A172 (cell line): ENCODE results near the gene CREBZF. TPM values are rescaled to one million over a fixed set of nuclear protein-coding genes. Genes with fewer than 3 reads are reported as not detected.
"Not testable (repeated sequence)": the region's sequence is repeated elsewhere in the genome, so short reads cannot be mapped to it uniquely, and the experiment has no call there.

ENCODE experiments used
- DNase-seq: peaks from one replicate; pipeline ENCODE4 v3.0.0-alpha.2; 2015; ENCODE audit warnings: low spot score
- total RNA-seq: library from RNA; depleted of rRNA; stranded (reverse); fragments of >200 nt; shearing (Covaris generic); gene quantifications from 2 replicates; pipeline ENCODE4 v1.2.3, GENCODE V29; 2014; rRNA removed

CREBZF gene
- total RNA-seq, 1 experiment from 2014 or later = 54.2 TPM

DNA sequence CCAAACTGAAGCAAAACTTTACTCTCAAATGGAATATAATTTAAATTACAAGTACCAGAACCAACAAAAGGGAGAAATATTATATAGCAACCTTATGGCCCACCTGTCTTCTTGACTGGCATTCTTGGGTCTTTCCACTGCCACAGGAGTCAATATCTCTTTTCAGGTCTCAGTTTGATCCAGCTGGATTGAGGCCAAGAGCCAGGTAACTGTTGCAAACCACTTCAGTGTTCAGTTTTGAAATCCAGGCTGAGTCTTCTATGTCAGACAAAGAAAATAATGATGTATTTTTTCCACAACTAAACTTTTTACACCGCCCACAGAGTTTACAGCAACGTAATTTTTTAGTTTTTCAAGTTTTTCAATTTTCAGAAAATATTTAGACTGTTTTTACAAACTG lies 38.4 kb downstream of the CREBZF start:
- DNase-seq = no peak

DNA sequence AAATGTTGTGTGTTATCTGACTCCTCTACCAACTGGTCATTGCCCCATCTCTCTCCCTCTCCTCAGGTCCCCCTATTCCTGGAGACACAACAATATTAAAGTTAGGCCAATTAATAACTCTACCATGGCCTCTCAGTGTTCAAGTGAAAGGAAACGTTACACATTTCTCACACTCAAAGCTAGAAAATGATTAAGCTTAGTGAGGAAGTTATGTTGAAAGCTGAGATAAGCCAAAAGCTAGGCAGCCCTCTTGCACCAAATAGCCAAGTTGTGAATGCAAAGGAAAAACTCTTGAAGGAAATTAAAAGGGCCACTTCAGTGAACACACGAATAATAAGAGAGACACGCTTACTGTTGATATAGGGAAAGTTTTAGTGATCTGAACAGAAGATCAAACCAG lies 44.7 kb downstream of the CREBZF start:
- DNase-seq = no peak

DNA sequence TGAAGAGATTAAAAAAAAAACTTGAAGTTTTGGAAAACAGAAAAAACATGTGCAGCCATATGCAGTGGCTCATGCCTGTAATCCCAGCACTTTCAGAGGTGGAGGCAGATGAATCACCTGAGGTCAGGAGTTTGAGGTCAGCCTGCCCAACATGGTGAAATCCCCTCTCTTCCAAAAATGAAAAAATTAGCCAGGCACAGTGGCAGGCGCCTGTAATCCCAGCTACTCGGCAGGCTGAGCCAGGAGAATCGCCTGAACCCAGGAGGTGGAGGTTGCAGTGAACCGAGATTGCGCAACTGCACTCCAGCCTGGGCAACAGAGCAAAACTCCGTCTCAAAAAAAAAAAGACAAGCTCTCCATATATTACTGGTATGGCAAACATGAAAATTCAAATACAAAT lies 45.4 kb downstream of the CREBZF start:
- DNase-seq = no peak

DNA sequence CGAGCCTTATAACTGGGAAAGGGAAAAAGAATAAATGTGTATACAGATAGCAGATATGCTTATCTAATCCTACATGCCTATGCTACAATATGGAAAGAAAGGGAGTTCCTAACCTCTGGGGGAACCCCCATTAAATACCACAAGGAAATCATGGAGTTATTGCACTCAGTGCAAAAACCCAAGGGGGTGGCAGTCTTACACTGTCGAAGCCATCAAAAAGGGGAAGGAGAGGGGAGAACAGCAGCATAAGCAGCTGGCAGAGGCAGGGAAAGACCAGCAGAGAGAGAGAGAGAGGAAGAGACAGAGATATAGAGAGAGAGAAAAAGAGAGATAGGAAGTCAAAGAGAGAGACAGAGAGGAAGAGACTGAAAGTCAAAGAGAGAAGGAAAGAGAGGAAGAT lies 53.3 kb downstream of the CREBZF start:
- not testable (repeated sequence) for DNase-seq

Other genes with a start within 250 kb of the CREBZF start
- gene DLG2, start 37.8 kb downstream of the CREBZF start, total RNA-seq = 0.67 and 0.72 TPM in 2 replicates
- 175 and 197 TPM in 2 replicates for gene TMEM126B, start 36.5 kb downstream of the CREBZF start, total RNA-seq
- 116 and 134 TPM in 2 replicates for gene TMEM126A, start 17.2 kb downstream of the CREBZF start, total RNA-seq
- gene CCDC89, start 21.1 kb upstream of the CREBZF start, total RNA-seq = 11.5 and 13.6 TPM in 2 replicates
- 39.2 and 52.2 TPM in 2 replicates for gene SYTL2, start 146.0 kb upstream of the CREBZF start, total RNA-seq
- not detected in 2 replicates for gene CCDC83, start 190.3 kb upstream of the CREBZF start, total RNA-seq